ENCODE measurements around the gene SPAAR.

The SPAAR gene

DNA sequence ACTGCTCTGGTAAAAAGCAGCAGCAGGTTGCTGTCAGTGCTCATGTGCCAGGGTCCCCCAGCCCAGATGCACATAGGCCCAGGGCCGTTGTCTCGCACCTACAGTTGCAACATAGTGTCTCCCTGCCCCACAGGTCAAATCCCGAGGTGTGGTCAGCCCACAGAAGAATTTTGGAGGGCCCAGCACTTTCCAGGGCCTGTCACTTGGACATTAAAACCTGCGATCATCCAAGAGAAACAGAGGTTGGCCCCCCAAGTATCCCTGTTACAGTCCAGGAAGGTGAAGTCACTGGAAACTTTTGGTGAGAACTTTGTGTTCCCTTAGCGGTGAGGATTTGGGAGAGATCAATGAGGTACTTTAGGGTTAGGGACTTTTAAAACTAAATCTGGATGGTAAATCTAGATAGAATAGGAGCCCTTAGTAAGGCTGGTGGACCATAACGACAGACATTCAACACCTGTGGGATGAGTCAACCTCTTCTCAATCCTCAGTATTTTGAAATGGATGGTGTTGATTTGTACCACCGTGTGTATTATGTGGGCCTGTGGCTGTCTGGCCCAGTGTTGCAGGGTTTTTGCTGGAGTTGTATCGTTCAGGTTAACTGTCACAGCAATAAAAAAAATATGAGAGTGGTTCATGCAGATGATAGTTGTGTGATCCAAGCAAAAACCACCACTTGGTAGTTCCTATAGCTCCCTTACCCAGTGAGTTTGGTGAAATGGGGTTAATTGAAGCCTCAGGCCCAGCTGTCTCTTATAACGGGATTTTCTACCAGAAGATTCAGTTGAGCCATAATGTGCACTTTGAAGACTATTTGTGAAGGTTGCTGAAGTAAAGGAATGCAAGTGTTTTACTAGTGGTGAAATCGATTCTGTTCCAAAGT is 29.4 kb downstream of the SPAAR start:
- DNase-seq: no peak
- intact Hi-C loops (cut with DNase I): no loop called here

DNA sequence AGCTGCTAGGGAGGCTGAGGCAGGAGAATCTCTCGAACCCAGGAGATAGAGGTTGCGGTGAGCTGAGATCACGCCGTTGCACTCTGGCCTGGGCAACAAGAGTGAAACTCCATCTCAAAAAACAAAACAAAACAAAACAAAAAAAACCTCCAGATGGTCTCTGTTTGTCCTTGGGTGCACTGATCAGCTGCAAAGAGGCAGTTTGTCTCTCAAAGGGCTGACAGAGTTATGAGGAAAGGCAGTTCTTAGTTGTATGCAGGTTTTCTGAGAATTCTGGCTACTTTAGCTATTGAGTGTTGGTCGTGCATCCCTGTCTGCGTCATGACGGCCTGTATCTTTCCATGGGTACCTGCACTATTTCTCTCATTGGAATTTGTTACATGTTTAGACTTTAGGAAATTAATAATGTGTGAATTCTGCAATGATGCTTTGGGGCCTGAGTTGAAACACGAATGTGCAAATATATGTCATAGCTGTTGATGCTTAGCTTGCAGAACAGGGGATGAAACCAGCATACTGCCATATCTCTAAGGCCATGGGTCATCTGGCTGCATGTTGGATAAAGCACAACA is 30.5 kb downstream of the SPAAR start:
- intact Hi-C loops (cut with DNase I): no loop called here
- DNase-seq: no peak

DNA sequence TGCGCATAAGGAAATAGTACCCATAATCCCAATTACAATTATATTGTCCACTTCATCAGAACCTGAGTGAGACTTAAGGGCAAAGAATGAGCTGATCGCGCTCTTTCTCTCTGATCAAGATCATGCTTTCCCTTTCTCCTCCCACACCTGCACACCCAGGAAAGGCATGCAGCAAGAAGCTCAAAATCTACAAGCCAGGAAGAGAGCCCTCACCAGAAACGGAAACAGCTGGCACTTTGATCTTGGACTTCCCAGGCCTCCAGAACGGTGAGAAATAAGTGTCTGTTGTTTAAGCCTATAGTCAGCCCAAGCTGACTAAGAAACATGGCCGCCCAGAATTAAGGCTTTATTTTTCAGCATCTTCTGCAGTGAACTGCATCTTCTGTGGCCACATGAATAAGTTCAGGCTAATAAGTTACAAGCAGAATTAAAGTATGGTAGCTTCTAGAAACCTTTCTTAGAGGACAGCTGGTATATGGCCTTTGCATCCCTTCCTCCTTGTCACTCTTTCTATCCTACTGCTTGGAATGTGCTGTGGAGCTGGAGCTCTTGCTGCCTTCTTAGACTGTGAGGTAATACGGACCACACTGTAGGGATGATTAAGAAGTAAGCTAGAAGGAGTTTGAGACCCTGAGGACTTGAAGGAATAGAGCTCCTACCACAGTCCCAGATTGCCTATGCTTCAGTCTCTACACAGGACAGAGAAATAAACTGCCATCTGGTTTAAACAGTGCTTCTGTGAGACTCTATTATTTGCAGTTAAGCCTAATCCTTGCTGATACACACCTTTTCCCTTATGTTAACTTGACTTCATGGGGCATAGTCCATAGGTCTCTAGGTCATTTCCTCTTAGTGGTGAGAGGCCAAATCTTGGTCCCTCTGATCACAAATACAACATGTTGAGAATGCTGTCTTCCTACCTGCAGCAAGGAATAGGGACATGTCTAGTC is 31.4 kb downstream of the SPAAR start:
- DNase-seq: no peak
- intact Hi-C loops (cut with DNase I): no loop called here

DNA sequence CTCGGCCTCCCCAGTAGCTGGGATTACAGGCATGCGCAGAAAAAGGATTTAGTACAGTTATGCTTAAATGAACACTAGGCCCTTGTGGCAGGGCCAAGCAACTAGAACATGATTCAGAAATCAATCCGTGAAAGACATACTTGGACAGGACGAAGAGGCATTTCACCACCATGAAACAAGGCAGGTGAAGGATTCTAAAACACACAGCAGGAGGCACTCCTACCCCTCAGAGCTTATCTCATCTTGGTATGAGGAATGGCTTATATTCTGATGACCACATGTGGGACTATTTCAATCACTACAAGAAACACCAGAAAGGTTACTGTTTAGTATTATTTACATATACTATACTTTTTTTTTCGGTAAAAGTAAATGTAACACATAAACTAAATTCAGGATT is 33.0 kb downstream of the SPAAR start:
- intact Hi-C loops (cut with DNase I): no loop called here
- no peak for DNase-seq

DNA sequence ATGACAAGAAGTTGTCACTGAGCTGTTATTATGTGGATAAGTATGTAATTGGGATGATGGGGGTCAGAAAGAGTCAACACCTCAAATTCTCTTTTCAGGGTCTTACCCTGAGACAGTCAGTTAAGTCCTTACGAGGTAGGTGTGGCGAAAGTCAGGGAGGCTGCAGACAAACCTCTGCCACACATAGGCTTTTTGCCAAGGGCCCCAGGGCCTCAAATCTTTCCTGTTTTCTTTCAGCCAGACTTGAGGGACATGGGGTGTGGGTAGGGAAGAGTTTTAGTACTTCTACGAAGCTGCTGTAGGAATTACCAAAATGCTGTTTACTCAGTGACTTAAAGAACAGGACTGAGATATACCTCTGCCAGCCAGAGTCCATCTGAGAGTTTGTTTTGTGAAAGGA is 34.9 kb downstream of the SPAAR start:
- intact Hi-C loops (cut with DNase I): no loop called here
- DNase-seq: no peak

DNA sequence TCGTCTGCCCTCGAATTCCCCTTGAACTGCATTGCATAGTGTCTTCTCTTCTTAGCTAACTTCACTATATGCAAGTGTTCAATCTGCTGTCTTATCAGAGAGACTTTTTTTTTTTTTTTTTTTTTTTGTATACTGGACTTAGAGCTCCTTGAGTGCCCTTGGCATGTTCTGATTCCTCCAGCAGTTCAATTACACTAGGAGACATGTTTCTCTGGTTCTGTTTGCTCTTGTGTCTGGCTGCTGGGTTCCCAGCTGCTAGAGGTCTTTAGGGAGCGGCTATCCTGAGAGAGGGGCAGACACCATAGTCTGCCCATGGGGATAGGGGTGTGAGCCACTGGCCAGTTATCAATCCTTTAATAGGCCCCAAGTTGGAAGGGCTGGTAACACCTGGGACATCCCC is 35.6 kb downstream of the SPAAR start:
- intact Hi-C loops (cut with DNase I): no loop called here
- DNase-seq: no peak

DNA sequence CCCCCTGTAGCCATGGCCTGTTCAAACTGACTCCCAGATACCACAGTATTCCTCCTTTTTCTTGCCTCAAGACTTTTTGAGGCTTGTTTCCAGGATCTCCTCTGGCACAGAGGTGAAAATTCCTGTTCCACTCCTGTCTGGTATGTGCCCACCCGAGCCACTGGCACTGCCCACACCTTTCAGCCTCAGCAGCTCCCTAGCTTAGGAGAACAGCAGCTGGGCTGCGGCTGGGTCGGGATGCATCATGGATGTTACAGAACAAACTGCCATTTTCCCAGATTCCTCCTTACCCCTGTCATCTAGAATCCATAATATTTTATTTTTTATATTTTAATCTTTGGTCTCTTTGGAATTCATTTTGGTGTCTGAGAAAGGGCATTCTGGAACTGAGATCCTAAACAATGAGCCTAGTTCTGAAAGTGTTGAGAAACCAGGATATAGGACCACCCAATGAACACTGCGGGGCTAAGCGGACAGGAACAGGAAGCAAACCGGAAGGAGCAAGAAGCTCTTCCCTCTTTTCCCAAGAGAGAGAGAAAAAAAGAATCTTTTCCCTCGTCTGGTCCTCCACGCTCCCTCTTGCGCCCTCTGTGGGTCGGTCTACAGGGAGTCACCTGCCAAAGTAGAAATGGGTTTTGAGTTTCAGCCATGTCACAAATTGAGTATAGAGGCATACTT is 36.2 kb downstream of the SPAAR start:
- intact Hi-C loops (cut with DNase I): no loop called here
- peak; percentile 42 to 88 (median 76) for DNase-seq

DNA sequence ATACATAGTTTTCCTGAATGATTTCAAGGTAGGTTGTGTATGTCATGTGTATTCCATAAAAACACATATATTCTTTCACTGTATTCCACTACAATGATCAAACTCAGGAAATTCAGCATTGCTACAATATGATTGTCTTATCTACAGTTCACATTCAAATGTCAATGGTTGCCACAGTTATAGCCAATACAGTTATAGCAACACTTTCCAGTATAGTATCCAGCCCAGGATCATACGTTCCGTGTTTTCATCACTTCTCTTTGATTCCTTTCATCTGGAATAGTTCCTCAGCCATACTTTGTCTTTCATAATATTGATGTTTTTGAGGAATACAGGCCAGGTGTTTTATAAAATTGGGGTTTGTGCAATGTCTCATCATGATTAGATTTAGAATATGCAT is 39.2 kb downstream of the SPAAR start:
- intact Hi-C loops (cut with DNase I): no loop called here
- no peak for DNase-seq

DNA sequence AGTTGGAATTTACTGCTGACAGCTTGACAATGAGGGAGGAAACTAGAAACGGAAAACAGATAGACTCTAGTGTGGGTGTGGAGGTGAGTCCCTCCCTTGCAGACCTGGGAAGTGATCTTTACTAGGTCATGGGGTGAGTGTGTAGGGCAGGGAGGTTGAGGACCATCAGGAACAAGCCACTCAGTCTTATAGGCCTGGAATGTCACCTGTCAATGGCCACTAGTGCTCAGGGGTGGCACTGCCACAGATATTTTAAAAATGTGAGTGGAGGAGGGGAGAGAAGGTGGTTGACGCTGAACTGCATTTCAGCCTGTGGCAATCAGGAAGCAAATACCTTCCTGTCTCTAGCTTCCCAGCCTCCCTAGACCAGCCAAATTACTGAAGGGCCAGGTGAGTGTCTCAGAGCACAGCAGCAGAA is 39.6 kb downstream of the SPAAR start:
- no peak for DNase-seq
- intact Hi-C loops (cut with DNase I): no loop called here

DNA sequence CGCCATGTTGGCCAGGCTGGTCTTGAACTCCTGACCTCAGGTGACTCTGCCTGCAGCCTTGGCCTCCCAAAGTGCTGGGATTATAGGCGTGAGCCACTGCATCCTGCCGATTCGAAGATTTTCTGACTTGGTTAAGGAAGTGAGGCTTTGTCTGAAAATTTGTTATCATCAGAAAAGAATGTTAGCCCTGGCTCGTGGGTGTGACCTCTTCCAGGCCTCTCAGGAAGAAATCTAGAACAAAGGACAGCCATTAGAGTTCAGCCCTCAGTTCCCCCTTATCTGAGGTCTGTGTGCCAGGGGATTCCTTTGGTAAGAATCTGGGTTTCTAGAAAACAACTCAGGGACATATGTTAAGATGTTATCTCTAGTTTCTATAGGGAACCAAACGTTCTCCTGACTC is 42.4 kb downstream of the SPAAR start:
- DNase-seq: no peak
- intact Hi-C loops (cut with DNase I): no loop called here

DNA sequence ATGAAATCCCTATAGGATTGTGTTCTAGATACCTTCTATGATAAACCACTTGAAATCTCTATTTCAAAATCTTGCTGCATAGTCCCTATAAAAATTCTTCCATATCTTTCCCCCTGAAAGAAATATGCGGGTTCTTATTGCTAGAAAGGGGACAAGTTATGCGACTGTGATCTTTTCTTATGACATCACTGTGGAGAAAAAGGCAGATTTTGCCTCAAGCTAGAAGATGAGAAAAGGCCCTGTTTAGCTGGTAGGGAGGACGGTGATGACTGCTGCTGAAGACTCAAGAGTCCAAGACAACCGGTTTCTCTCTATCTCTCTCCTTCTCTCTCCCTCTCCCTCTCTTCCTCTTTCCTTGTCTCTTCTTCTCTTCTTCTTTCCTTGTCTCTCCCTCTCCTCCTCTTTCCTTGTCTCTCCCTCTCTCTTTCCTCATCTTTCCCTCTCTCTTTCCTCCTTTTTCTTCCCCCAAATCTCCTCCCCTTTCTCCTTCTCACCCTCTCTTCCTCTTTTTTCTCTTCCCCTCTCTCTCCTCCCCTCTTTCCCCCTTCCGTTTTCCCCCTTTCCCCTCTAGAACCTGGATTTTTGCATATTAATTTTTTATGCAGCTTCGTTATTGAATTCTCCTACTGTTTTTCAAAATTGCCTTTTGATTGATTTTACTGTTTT is 43.4 kb downstream of the SPAAR start:
- no peak for DNase-seq
- intact Hi-C loops (cut with DNase I): no loop called here

DNA sequence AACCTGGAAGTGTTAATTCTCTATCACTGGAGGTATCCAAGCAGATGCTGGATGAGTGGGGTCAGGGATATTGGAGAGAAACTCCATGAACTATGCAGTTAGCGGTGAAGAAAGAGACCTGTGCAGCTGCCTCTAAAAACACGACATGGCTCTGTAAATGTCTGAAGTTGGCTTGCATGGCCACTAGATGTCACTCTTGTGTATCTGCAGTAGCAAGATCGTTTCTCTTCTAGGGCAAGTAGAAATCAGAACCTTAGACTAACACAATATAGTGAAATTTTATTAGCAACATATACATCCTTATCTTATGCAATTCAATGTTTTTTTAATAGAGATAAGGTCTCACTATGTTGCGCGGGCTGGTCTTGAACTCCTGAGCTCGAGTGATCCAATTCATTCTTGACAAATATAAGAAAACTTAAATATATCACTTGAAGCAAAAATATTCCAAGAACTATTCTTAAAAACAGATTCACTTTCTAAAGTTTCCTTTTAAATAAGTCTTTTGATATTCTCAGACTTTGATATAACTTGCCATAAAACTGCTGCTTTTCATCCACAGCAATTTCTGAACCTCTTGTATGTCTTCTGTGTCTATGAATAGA is 45.8 kb downstream of the SPAAR start:
- intact Hi-C loops (cut with DNase I): loop anchor here (5.0 kb wide), 1 partner anchor 67 kb away; no protein-coding TSS in a partner anchor
- peak in 38 of 42 donors; percentile 16 to 84 (median 62) for DNase-seq

DNA sequence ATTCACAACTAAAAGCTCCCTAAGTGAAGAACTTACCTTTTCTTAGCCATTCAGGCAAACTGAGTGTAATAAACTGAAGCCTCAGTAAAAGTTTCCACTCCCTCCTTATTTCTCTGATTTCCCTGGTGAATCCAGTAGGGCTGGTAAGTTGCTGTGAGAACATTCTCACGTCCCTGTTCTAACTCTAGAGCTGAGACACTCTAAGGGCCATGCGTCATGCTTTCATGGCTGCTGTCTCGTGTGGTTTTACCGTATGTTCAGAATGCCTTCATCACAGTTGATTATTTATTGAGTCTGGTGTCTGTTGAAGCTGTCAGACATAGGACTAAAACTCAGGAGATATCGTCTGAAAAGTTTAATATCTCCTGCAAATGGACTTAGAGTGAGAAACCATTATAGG is 47.4 kb downstream of the SPAAR start:
- no peak for DNase-seq
- intact Hi-C loops (cut with DNase I): loop anchor here (5.0 kb wide), 1 partner anchor 66 kb away; no protein-coding TSS in a partner anchor

DNA sequence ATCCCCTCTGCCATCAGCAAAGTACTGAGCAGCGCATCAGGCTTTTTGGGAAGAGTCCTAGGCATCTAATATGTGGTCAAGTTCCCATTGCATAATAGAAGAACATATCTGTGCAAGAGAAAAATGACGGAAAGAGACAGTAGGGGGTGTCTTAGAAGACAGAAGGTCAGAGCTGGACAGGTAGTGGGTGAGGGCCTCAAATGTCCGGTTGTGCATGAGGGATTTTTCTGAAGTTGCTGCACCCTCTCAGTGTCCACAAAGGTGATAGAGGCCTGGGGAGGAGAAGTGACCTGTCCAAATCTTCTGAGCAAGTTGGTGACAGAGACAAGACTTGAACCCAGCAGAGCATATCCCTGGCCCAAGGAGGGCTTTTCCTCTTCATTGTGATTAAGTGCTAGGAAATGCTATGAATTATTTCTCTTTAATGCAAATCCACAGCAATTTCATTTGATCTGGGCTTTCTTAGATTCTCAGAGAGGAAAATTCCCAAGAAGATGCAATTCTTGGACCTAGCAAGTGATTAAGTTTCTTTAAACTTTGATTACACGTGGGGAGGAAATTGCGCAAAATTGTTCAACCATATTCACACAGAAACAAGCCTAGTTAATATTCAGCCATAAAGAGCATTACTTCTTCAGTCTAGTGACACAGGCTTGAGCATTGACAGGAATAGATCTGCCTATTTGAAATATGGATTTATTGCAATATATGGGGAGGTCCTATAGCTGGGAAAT is 49.0 kb downstream of the SPAAR start, which contains the start of gene OR2S2:
Gene OR2S2, minus strand, starts transcription at position 51 of the 734 bp plus-strand sequence. CDS start 56 bp downstream, outside the sequence.
- intact Hi-C loops (cut with DNase I): loop anchor here (5.0 kb wide), 1 partner anchor 64 kb away; no protein-coding TSS in a partner anchor

DNA sequence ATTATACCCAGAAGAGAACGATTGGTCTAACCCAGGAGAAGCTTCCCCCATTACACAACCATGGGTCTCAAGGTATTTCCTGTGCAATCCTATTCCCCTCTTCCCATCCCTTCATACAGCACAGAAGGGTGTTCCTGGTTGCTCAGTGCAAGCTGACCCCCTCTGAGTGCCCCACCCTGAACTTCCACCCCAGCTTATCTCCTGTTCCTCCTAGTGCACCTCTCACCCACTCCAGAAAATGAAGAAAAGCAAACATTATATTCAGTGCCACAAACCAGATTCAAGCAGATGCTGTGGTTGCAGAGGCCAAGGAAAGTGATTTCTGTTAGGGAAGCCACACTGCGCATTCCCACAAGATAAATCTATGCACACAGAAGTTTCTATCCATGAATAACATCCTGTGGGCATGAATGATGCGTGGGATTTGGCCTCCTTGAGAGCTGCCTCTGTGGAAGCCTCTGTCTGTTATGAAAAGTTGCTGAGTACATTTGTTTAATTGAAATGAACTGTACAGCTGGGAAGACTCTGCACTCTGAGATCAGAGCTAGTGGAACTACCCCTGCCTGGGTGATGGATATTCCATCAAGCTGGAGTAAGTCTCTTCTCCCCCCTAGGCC is 50.9 kb downstream of the SPAAR start:
- DNase-seq: peak in 1 of 42 donors; percentile 5
- intact Hi-C loops (cut with DNase I): no loop called here

More for the DNA sequence above, 49.0 kb downstream of the SPAAR start, which contains the start of gene OR2S2:
- no peak for DNase-seq
